Measurements from ENCODE around the gene ARL2. TPM values are rescaled to one million over a fixed set of nuclear protein-coding genes. Genes with fewer than 3 reads are reported as not detected.
"Not testable (repeated sequence)": the region's sequence is repeated elsewhere in the genome, so short reads cannot be mapped to it uniquely, and the experiment has no call there.

ARL2 gene
- total RNA-seq, 1 experiment from 2014 or later: 104 TPM

DNA sequence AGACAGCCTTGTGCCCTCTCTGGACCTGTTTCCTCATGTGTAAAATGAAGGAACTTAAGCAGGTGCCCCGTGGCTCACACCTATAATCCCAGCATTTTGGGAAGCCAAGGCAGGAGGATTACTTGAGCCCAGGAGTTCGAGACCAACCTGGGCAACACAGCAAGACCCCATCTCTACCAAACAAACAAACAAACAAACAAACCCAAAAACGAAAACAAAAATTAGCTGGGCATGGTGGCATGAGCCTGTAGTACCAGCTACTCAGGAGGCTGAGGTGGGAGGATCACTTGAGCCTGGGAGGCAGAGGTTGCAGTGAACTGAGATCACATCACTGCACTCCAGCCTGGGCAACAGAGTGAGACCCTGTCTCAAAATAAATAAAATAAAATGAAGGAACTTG, 10.0 kb upstream of the ARL2 start:
- not testable (repeated sequence) for DNase-seq (ENCODE audit: low spot score)

DNA sequence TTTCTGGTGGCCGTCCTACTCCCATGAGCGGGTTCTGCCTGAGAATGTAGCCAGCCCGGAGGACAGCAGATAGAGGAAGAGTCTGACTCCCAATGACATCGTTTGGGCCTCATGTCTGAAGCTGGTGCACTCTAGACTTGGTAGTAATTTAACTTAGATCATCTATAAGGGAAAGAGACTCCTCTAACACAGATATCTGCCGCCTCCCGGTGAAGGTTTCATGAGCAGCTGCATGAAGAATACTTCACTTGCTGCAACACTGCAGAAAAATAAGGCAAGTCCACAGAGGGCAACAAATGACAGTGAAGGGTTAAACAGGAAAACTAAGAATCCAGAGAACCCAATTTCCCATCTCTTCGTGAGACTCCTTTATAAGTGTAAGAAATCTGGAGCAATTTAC, 5.9 kb upstream of the ARL2 start:
- no peak for DNase-seq (ENCODE audit: low spot score)

- no peak for DNase-seq (ENCODE audit: low spot score)
Measured at GRCh38 chr11:65008873-65009272, 5.1 kb upstream of the ARL2 start.

GRCh38 chr11:65013130-65013887, 651 bp upstream of the ARL2 start:
- DNase-seq (ENCODE audit: low spot score): peak; percentile 94

GRCh38 chr11:65014726-65015227, 817 bp downstream of the ARL2 start:
- no peak for DNase-seq (ENCODE audit: low spot score)

GRCh38 chr11:65016705-65017104, 2.7 kb downstream of the ARL2 start:
- no peak for DNase-seq (ENCODE audit: low spot score)

DNA sequence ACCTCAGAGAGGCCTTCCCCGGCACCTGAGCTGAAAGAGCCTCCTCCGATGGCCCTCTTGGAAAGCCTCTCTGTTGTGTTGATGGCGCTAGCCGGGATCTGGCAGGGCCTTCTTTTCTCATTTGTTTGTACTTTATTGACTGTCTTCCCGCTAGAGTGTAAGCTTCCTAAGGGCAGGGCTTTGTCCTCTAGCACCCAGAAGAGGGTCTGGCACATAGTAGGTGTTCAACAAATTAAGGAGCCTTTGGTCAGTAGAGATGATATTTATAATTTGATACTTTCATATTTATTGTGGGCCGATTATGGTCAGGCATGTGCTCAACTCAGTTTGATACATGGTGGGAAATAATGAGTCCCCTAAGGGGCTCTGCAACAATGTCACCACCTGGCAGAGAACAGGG, 4.0 kb downstream of the ARL2 start:
- no peak for DNase-seq (ENCODE audit: low spot score)

DNA sequence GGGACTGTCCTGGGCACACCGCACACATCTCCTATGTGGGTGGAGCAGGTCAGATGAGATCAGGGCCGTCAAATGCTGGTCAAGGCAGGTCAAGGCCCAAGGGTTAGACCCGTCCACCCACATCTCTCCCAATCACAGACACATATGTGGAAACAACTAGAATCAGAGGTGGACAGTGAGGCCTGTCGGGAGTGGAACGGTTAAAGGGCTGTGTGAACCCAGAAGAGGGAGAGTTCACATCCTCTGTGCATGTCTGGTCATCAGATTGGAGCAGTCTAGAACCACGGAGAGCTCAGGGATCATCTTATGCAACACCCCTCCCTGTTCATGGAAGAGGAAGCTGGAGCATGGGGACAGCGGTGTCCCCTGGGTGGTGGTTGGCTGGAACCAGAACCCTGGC, 5.9 kb downstream of the ARL2 start:
- DNase-seq (ENCODE audit: low spot score): no peak

GRCh38 chr11:65021003-65021402, 7.0 kb downstream of the ARL2 start:
- DNase-seq (ENCODE audit: low spot score): no peak

- no peak for DNase-seq (ENCODE audit: low spot score)
Measured at GRCh38 chr11:65021509-65021908, 7.5 kb downstream of the ARL2 start.

- DNase-seq (ENCODE audit: low spot score): not testable (repeated sequence)
Measured at GRCh38 chr11:65023502-65023901, 9.5 kb downstream of the ARL2 start.

- DNase-seq (ENCODE audit: low spot score): no peak
Measured at GRCh38 chr11:65026810-65027209, 12.8 kb downstream of the ARL2 start.

DNA sequence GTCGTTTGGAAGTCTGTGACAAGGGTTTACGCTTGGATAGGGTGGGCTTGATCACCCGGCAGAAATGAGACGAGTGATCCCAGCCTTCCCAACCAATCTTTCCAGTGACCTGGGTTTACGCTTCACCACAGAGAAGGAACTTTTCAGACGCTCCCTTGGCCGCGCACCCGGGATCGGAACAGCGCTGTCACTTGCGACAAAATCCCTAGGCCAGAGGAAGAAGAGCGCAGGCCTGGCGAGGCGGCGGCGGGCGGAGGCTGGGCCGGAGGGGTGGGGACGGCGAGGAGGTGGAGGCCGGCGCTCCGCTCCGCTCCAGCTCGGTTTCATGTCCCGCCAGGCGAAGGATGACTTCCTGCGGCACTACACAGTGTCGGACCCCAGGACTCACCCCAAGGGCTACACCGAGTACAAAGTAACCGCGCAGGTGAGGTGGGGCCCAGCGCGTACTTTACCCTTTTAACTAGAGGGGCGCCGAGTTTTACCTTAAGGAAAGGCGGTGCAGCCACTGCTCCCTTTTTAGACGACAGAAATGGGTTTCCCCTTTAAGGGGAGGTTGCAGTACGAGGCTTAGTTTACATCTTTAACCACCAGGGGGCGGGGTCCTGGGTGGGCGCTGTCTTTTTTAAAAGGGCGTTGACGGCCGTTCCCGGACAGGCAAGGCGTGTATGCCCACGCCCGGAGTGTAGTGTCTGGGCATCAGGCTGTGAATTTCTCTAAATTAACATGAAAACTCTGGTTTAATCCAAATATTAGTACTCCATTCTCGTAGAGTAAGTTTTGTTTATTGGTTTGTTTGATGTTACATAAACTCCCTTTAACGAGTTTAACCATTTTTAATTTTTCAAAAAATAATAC, 13.5 kb downstream of the ARL2 start, which contains the start of gene SNX15:
Gene SNX15, plus strand, starts transcription at position 227 of the 855 bp plus-strand sequence. Its CDS starts 99 bp downstream, at position 326.
- peak; percentile 99 for DNase-seq (ENCODE audit: low spot score)

GRCh38 chr11:65032216-65032615, 18.3 kb downstream of the ARL2 start:
- no peak for DNase-seq (ENCODE audit: low spot score)

DNA sequence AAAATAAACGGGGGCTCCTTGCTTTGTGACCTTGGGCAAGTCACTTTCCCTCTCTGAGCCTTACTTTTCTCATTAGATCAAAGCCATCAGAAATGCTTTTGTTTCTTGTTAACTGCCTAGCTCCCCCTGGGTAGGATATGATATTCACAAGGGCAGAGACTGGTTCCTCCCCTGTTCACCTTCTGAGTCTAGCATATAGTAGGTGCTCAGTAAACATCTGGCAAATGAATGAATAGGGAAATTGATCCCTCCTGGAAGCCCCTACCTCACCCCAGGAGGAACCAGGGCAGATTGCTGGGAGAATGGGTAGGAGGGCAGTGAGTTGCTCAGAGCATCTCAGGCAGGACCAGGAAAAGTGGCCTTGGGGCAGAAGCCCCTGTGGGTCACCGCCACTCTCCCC, 20.5 kb downstream of the ARL2 start:
- DNase-seq (ENCODE audit: low spot score): no peak

GRCh38 chr11:65035579-65035978, 21.6 kb downstream of the ARL2 start:
- DNase-seq (ENCODE audit: low spot score): no peak

GRCh38 chr11:65036931-65037330, 23.0 kb downstream of the ARL2 start:
- peak; percentile 22 for DNase-seq (ENCODE audit: low spot score)

- DNase-seq (ENCODE audit: low spot score): no peak
Measured at GRCh38 chr11:65040520-65040846, 26.5 kb downstream of the ARL2 start.

DNA sequence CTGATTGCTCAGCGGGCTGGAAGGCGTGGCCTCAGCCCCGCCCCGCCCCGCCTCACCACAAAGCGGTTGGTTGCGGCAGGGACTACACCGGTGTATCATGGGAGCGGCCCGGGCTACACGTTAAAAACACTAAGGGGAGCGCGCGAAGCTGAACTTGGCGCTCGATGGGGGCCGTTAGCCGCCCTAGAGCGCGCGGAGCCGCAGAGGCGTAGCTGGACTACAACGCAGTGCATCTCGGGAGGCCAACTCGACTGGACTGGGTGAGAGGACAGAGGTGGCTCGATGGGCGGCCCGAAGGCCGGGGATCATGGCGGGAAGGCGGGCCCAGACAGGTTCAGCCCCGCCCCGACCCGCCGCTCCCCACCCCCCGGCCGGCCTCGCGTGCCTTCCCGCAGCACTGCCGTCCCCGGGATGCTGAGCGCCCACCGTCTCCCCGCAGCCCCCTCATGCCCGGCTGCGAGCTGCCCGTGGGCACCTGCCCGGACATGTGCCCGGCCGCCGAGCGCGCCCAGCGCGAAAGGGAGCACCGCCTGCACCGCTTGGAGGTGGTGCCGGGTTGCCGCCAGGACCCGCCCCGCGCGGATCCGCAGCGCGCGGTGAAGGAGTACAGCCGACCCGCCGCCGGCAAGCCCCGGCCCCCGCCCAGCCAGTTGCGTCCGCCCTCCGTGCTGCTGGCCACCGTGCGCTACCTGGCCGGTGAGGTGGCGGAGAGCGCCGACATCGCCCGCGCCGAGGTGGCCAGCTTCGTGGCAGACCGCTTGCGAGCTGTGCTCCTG, 27.1 kb downstream of the ARL2 start, which contains the start of gene SAC3D1:
Gene SAC3D1, plus strand, starts transcription at position 364 of the 776 bp plus-strand sequence. Its CDS starts 83 bp downstream, at position 447.
- DNase-seq (ENCODE audit: low spot score): peak; percentile 100

DNA sequence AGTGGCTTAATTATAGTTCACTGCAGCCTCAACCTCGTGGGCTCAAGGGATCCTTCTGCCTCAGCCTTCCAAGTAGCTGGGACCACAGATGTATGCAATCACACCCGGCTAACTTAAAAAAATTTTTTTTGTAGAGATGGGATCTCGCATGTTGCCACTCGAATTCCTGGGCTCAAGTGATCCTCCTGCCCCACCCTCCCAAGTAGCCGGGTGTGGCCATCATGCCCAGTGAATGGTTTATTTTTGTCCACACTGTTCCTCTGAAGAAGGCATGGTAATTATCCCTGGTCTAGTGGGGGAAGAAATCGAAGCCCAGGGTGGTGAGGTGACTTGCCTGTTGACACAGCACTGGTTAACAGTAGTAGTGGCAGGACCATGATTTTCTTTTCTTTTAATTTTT, 28.9 kb downstream of the ARL2 start:
- DNase-seq (ENCODE audit: low spot score): no peak

- no peak for DNase-seq (ENCODE audit: low spot score)
Measured at GRCh38 chr11:65043881-65044501, 30.0 kb downstream of the ARL2 start.

Measured in HT-29 (cell line).